ENCODE measurements around the gene ZDHHC22.

The ZDHHC22 gene

GRCh38 chr14:77128414-77128891 lies 13.1 kb downstream of the ZDHHC22 start:
- FAIRE-seq (no peak), DNase-seq (ENCODE audit: low spot score) (no peak)

GRCh38 chr14:77126461-77126990 lies 15.1 kb downstream of the ZDHHC22 start:
- DNase-seq (ENCODE audit: low spot score): no peak
- no peak for FAIRE-seq

GRCh38 chr14:77125823-77126325 lies 15.7 kb downstream of the ZDHHC22 start:
- no peak for FAIRE-seq

GRCh38 chr14:77125281-77125801 lies 16.2 kb downstream of the ZDHHC22 start:
- no peak for FAIRE-seq
- no peak for DNase-seq (ENCODE audit: low spot score)

More at GRCh38 chr14:77125823-77126325, 15.7 kb downstream of the ZDHHC22 start:
- no peak for DNase-seq (ENCODE audit: low spot score)

- DNase-seq (ENCODE audit: low spot score): no peak
- FAIRE-seq: no peak
These were observed 17.0 kb downstream of the ZDHHC22 start for GRCh38 chr14:77124345-77125280.

- no peak for DNase-seq (ENCODE audit: low spot score)
- no peak for FAIRE-seq
These were observed 17.9 kb downstream of the ZDHHC22 start for GRCh38 chr14:77123381-77124325.

GRCh38 chr14:77122526-77123125 lies 19.0 kb downstream of the ZDHHC22 start:
- no peak for FAIRE-seq
- no peak for DNase-seq (ENCODE audit: low spot score)

- no peak for FAIRE-seq
- no peak for DNase-seq (ENCODE audit: low spot score)
These were observed 20.5 kb downstream of the ZDHHC22 start for GRCh38 chr14:77120771-77121743.

- no peak for FAIRE-seq
- DNase-seq (ENCODE audit: low spot score): no peak
These were observed 21.7 kb downstream of the ZDHHC22 start for GRCh38 chr14:77119851-77120250.

- no peak for FAIRE-seq
These were observed 25.3 kb downstream of the ZDHHC22 start for GRCh38 chr14:77116172-77116817.

GRCh38 chr14:77114609-77115008 lies 27.0 kb downstream of the ZDHHC22 start:
- FAIRE-seq (no peak), DNase-seq (ENCODE audit: low spot score) (no peak)

More at GRCh38 chr14:77116172-77116817, 25.3 kb downstream of the ZDHHC22 start:
- no peak for DNase-seq (ENCODE audit: low spot score)

- FAIRE-seq (no peak), DNase-seq (ENCODE audit: low spot score) (no peak)
These were observed 27.9 kb downstream of the ZDHHC22 start for GRCh38 chr14:77113644-77114043.

- DNase-seq (ENCODE audit: low spot score) (no peak), FAIRE-seq (no peak)
These were observed 30.6 kb downstream of the ZDHHC22 start for GRCh38 chr14:77111021-77111420.

GRCh38 chr14:77110286-77110685 lies 31.3 kb downstream of the ZDHHC22 start:
- DNase-seq (ENCODE audit: low spot score) (no peak), FAIRE-seq (no peak)

GRCh38 chr14:77109656-77110055 lies 31.9 kb downstream of the ZDHHC22 start:
- DNase-seq (ENCODE audit: low spot score) (no peak), FAIRE-seq (no peak)

- DNase-seq (ENCODE audit: low spot score) (no peak), FAIRE-seq (no peak)
These were observed 32.8 kb downstream of the ZDHHC22 start for GRCh38 chr14:77108753-77109152.

- FAIRE-seq (no peak), DNase-seq (ENCODE audit: low spot score) (no peak)
These were observed 34.4 kb downstream of the ZDHHC22 start for GRCh38 chr14:77107228-77107627.

GRCh38 chr14:77106666-77107065 lies 34.9 kb downstream of the ZDHHC22 start:
- FAIRE-seq: no peak
- DNase-seq (ENCODE audit: low spot score): no peak
